Duodenal mucosa (tissue), 2 donors: ENCODE data around the gene COPB1.
"Not testable (repeated sequence)": the region's sequence is repeated elsewhere in the genome, so short reads cannot be mapped to it uniquely, and the experiment has no call there.

Experiments
- H3K27ac ChIP-seq: one replicate; pipeline ENCODE4 v1.7.0; 2013; ENCODE audit warnings: low read depth, low read length
- H3K27me3 ChIP-seq, 2 donors: one replicate each; pipeline ENCODE4 v1.7.0; 2013; ENCODE audit warnings: low read length in 2 of 2, control low read depth in 1 of 2; ENCODE audit not compliant: insufficient read depth in 2 of 2, control insufficient read depth in 1 of 2
- H3K36me3 ChIP-seq, 2 donors: one replicate each; pipeline ENCODE4 v1.7.0; 2013; ENCODE audit warnings: low read length in 2 of 2, control low read depth in 1 of 2; ENCODE audit not compliant: insufficient read depth in 2 of 2, control insufficient read depth in 1 of 2
- H3K4me1 ChIP-seq, 2 donors: one replicate each; pipeline ENCODE4 v1.7.0; 2013; ENCODE audit warnings: low read length in 2 of 2, control low read depth in 1 of 2; ENCODE audit not compliant: insufficient read depth in 2 of 2, control insufficient read depth in 1 of 2
- H3K4me3 ChIP-seq, 2 donors: one replicate each; pipeline ENCODE4 v1.7.0; 2013; ENCODE audit warnings: low read length in 2 of 2, low read depth in 1 of 2
- H3K9ac ChIP-seq, 2 donors: one replicate each; pipeline ENCODE4 v1.7.0; 2013; ENCODE audit warnings: low read length in 2 of 2, low read depth in 1 of 2
- H3K9me3 ChIP-seq, 2 donors: one replicate each; pipeline ENCODE4 v1.7.0; 2013; ENCODE audit warnings: low read length in 2 of 2, control low read depth in 1 of 2; ENCODE audit not compliant: control insufficient read depth in 1 of 2

COPB1 gene

DNA sequence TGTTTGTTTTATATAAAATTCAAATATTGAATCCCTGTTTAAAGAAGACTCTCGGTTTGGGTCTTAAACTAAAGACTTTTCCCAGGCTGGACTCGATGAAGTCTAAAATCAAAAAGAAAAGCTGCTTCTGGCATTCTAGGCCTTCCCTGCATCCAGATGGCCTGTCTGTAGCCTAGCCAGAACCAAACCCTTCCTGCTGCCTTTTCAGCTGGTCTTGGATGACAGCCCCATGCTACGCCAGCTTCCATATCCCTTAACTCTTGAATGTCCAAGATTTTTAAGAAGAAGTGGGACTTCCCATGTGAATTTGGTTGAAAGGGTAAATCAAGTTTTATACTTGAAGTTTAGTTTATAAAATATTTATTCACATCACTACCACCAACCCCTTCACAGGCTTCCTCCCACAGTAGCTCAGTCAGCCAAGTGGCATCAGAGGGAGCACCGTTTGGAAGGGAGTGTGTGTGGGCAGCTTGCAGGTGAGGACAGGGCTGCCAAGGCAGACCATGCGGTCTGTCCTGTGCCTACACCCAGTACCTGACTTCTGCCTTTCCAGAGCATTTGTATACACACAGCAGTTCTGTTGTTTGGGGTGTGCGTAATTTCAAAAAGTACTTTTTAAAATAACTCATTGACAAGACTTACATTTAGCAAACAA is 38.8 kb upstream of the COPB1 start:
- no peaks in the 10 kb centered on the region for H3K36me3 ChIP-seq
- H3K4me3 ChIP-seq = no peak overlapping the region
- no peaks in the 10 kb centered on the region for H3K27me3 ChIP-seq
- no peaks in the 10 kb centered on the region for H3K9me3 ChIP-seq
- H3K4me1 ChIP-seq = peaks cover 0 to 8% of the 10 kb centered on the region in 2 donors
- no peak overlapping the region for H3K27ac ChIP-seq
- H3K9ac ChIP-seq = no peak overlapping the region

DNA sequence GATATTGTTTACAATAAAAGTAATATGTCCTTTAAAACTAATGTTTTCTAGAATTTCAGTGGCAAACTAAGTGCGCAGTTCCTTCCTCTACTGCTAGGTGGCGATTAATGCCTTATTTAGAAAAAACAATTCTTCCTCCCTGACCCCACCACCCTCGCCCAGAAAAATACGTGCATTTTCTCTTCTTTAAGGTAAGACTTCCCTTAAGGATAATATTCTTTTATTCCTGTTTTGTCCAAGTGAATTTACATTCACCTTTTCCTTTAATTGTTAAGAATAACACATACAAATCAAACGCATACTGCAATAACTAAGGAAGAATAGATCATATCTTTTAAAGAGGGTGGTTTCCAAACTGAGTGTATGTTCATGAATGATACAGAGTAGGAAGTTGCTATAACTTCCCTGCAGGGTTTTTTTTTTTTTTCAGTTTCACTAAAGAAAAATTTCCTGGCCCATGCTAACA is 37.6 kb upstream of the COPB1 start:
- peaks cover 0 to 8% of the 10 kb centered on the region in 2 donors for H3K4me1 ChIP-seq
- H3K27me3 ChIP-seq = no peaks in the 10 kb centered on the region
- no peaks in the 10 kb centered on the region for H3K36me3 ChIP-seq
- no peak overlapping the region for H3K9ac ChIP-seq
- no peak overlapping the region for H3K27ac ChIP-seq
- H3K9me3 ChIP-seq = no peaks in the 10 kb centered on the region
- no peak overlapping the region for H3K4me3 ChIP-seq

DNA sequence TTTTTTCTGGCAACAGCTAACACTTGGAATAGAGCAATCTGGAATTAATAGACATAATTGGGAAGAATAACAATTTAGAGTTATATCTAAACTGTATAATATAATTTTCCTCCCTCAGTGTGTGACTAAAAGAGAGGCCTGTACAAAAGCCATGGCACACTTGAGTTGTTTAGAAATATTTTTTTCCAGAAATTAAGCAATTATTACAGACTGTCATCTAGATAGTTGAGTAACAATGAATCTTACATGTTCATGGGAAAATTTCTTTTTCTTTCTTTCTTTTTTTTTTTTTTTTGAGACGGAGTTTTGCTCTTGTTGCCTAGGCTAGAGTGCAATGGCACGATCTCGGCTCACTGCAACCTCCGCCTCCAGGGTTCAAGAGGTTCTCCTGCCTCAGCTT is 35.6 kb upstream of the COPB1 start:
- H3K27me3 ChIP-seq, H3K9me3 ChIP-seq, H3K36me3 ChIP-seq, H3K4me3 ChIP-seq, H3K4me1 ChIP-seq, H3K27ac ChIP-seq, H3K9ac ChIP-seq: not testable (repeated sequence)

DNA sequence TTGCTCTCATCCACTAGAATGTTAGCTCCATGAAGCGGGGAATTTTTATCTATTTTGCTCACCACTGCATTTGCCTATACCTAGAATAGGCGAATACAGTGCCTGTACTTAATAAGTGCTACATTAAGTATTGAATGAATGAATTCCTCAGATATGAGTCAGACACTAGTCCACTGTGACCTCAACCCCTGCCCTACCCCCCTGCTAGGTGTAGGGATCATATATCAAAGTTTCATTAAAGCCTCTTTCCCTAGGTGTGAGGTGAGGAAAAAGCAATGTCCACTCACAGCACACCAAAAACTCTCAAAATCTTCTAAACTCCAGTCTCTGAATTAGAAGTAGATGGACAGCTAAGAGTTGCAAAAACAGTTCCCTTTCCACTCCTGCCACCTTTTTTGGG is 30.3 kb upstream of the COPB1 start:
- Histone ChIP-seq H3K4me3 (no peak overlapping the region), H3K4me1 (no peaks in the 10 kb centered on the region), H3K9ac (no peak overlapping the region), H3K27me3 (no peaks in the 10 kb centered on the region), H3K9me3 (no peaks in the 10 kb centered on the region), H3K27ac (no peak overlapping the region), H3K36me3 (no peaks in the 10 kb centered on the region)

DNA sequence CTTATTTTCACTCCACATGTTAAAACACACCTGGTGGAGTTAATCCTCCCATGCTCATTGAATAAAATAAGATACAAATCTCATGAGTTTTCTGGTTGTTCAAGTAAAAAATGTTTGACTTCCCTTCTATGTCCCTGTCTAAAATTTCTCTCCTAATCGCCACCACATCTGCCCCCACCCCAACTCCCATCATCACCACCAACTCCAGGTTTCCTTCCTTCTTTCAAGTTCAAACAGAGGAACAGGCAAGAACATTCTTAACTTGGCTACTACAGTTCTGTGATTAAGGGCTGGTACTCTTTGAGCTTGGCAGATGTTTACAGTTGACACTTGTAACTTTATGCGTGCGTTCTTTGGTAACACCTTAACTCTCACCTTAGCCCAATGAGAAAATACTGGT is 29.7 kb upstream of the COPB1 start:
- Histone ChIP-seq H3K9me3 (no peaks in the 10 kb centered on the region), H3K27me3 (no peaks in the 10 kb centered on the region), H3K27ac (no peak overlapping the region), H3K4me1 (no peaks in the 10 kb centered on the region), H3K9ac (no peak overlapping the region), H3K36me3 (no peaks in the 10 kb centered on the region), H3K4me3 (no peak overlapping the region)

DNA sequence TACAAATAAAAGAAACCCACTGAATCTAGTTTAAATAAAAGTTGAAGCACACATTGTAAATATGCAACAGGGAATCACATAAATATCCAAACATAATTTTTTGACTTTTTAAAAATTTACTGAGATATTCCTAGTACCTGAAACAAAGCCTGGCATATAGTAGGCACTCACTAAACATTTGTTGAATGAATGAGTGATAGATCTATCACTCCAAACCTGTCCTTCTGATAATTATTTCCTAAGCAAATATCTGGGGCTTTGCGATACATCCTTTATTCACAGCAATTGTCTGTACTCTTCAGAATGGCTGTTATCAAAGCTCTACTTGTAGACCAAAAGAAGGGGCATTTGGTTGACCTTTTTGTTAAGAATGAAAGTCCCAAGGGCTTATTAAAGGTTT is 23.2 kb upstream of the COPB1 start:
- Histone ChIP-seq H3K9me3 (no peaks in the 10 kb centered on the region), H3K9ac (no peak overlapping the region), H3K36me3 (no peaks in the 10 kb centered on the region), H3K4me1 (peaks cover 13 to 14% of the 10 kb centered on the region in 2 donors), H3K27me3 (no peaks in the 10 kb centered on the region), H3K27ac (no peak overlapping the region), H3K4me3 (no peak overlapping the region)

DNA sequence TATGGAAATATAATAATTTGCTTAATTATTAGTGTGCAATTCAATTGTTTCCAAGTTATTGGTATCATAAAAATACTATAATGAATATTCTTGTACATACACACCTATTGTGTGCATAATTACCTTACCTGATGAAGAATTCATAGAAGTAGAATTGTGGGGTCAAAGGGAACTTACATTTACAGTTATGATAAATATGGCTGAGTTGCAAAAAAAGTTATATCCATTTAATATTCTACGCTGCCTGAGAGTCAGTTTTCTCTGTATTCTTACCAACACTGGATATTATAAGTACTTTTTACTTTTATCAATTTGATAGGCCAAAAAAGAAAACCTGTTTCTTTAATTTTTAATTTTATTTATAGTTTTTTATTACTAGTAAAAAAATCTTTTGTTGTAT is 22.6 kb upstream of the COPB1 start:
- Histone ChIP-seq H3K36me3 (peaks cover 2 to 5% of the 10 kb centered on the region in 2 donors), H3K27me3 (no peaks in the 10 kb centered on the region), H3K4me3 (no peak overlapping the region), H3K27ac (no peak overlapping the region), H3K9me3 (no peaks in the 10 kb centered on the region), H3K9ac (no peak overlapping the region), H3K4me1 (peaks cover 13 to 14% of the 10 kb centered on the region in 2 donors)

DNA sequence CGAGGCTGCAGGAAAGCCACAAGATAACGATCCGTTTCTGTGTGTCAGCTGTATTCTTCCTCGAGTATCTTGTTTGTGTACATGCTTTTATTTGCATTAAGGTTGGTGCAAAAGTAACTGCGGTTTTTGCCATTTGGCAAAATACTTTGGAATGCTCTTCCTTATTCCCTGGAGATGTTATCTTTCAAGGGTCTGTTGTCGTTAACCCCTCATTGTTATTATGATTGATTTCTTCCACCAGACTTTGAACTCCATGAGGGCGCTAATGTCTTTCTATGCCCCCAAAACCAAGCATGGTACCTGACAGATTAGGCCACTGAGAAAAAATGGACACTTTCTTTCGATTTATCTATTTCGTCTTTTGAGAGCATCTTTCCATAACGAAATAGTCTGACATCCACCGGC is 21.1 kb upstream of the COPB1 start:
- Histone ChIP-seq H3K9me3 (no peaks in the 10 kb centered on the region), H3K27ac (no peak overlapping the region), H3K4me3 (peak overlapping the region; percentile 83 to 100), H3K27me3 (no peaks in the 10 kb centered on the region), H3K9ac (peak overlapping the region; percentile 42 to 55), H3K36me3 (peaks cover 7 to 18% of the 10 kb centered on the region in 2 donors), H3K4me1 (peaks cover 13 to 14% of the 10 kb centered on the region in 2 donors)

DNA sequence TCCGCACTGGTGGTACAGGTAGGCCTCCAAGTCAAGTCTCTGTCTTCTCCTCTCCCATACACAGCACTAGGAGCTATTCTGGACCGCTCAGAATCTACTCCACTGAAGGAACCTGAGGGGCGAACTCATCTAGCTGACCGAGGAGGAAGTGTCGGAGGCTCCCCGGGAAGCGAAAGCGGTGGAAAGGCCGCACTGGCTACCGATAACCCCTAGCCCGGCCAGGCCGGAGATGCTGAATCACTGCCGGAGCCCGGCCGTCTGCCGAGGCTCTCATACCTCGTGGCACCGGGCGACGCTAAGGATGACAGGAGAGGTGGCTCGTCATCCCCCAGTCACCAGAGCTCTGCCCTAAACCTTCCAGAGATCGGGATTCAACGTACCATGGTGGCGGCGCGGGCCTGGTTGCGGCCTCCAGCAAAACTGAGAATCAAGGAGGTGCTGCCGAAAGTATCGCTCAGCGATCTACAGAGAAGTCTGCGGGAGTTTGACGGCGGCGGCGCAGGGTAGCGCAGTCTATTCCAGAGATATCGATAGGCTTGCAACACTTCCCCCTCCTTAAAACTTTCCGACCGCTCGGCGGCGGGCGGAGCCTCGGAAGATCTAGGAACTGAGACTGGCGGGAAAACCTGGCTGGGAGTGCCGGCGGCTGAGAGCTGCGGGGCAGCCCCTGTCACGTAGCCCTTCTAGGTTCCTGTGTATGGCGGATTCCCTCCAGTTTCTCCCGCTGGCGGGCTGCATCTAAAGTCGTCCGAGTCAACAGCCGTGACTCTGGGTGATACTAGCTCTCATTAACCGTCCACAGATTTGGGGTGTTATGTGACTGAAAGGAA is 20.5 kb upstream of the COPB1 start, which contains the start of gene PSMA1:
TSS of gene PSMA1 (minus strand) at position 470 of the 830 bp plus-strand sequence. CDS start at position 383, 87 bp downstream.
- Histone ChIP-seq H3K36me3 (peaks cover 7 to 21% of the 10 kb centered on the region in 2 donors), H3K9me3 (no peaks in the 10 kb centered on the region), H3K27ac (peak within 1 kb of the TSS; percentile 88), H3K9ac (peak within 1 kb of the TSS; percentile 67 to 99), H3K4me3 (peak within 1 kb of the TSS; percentile 83 to 100), H3K4me1 (peaks cover 13 to 14% of the 10 kb centered on the region in 2 donors), H3K27me3 (no peaks in the 10 kb centered on the region)

DNA sequence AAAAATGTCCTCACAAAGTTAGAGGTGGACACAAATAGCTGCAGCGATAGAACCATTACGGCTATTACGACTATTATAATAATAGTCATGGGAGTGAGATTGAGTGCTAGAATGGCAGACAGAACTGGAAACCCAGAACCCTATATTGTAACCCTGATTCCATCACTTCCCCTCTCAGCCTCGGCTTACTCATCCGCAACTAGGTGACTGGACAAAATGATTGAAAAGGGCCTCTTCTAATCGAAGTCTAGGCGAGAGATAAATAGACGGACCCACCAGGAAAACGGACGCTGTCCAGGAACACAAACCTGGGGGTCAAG is 19.9 kb upstream of the COPB1 start:
- H3K27me3 ChIP-seq = no peaks in the 10 kb centered on the region
- H3K9me3 ChIP-seq = no peaks in the 10 kb centered on the region
- H3K4me1 ChIP-seq = peaks cover 13 to 14% of the 10 kb centered on the region in 2 donors
- peak overlapping the region; percentile 67 to 99 for H3K9ac ChIP-seq
- peak overlapping the region; percentile 88 for H3K27ac ChIP-seq
- H3K4me3 ChIP-seq = peak overlapping the region; percentile 83 to 100
- peaks cover 13 to 26% of the 10 kb centered on the region in 2 donors for H3K36me3 ChIP-seq
